HepG2 (cell line): ENCODE data around the gene DHRS4L2. TPM values are rescaled to one million over a fixed set of nuclear protein-coding genes. Genes with fewer than 3 reads are reported as not detected.

Source experiments
- BRF2 ChIP-seq: sonication (generic); formaldehyde crosslinking; IDR thresholded peaks from 2 replicates; pipeline ENCODE4 v1.8.1; 2022; ENCODE audit warnings: mild to moderate bottlenecking, missing genetic modification reagents
- CHCHD3 ChIP-seq: sonication (generic); formaldehyde crosslinking; IDR thresholded peaks from 2 replicates; pipeline ENCODE4 v1.8.0; 2022; ENCODE audit warnings: mild to moderate bottlenecking, missing genetic modification reagents, moderate library complexity
- DBP ChIP-seq: sonication (generic); formaldehyde crosslinking; IDR thresholded peaks from 2 replicates; pipeline ENCODE4 v1.4.0; 2020; ENCODE audit warnings: missing genetic modification reagents; ENCODE audit errors: not compliant biosample characterization
- ELF4 ChIP-seq: sonication (generic); formaldehyde crosslinking; IDR thresholded peaks from 2 replicates; pipeline ENCODE4 v1.5.0; 2020; ENCODE audit warnings: missing genetic modification reagents, mild to moderate bottlenecking, moderate library complexity, borderline replicate concordance
- FOXA3 ChIP-seq: IDR thresholded peaks from 2 replicates; pipeline ENCODE4 v1.6.1; 2016; ENCODE audit warnings: missing genetic modification reagents, missing compliant biosample characterization
- FOXJ3 ChIP-seq: sonication (generic); formaldehyde crosslinking; IDR thresholded peaks from 2 replicates; pipeline ENCODE4 v1.4.0; 2020; ENCODE audit warnings: missing genetic modification reagents, mild to moderate bottlenecking, borderline replicate concordance
- GTF3A ChIP-seq: sonication (generic); formaldehyde crosslinking; conservative IDR thresholded peaks from 2 replicates; pipeline ENCODE4 v1.4.0; 2020; ENCODE audit warnings: mild to moderate bottlenecking, missing genetic modification reagents
- NCOA5 ChIP-seq: sonication (generic); formaldehyde crosslinking; IDR thresholded peaks from 2 replicates; pipeline ENCODE4 v1.4.0; 2020; ENCODE audit warnings: missing genetic modification reagents
- POGZ ChIP-seq: sonication (generic); formaldehyde crosslinking; IDR thresholded peaks from 2 replicates; pipeline ENCODE4 v1.4.0; 2020; ENCODE audit warnings: mild to moderate bottlenecking, missing genetic modification reagents
- POLR2G ChIP-seq: fragments of 200-400 bp; formaldehyde crosslinking; IDR thresholded peaks from 2 replicates; pipeline ENCODE4 v1.6.1; 2018; ENCODE audit warnings: mild to moderate bottlenecking, low read depth, low read length, moderate library complexity
- REXO4 ChIP-seq: sonication (generic); formaldehyde crosslinking; IDR thresholded peaks from 2 replicates; pipeline ENCODE4 v1.8.0; 2022; ENCODE audit warnings: missing genetic modification reagents, mild to moderate bottlenecking, borderline replicate concordance
- SIN3A ChIP-seq: IDR thresholded peaks from 2 replicates; pipeline ENCODE4 v1.6.1; 2011; ENCODE audit warnings: low read depth, mild to moderate bottlenecking, control low read depth, low read length, borderline replicate concordance
- TBL1XR1 ChIP-seq: fragments of 150-350 bp; IDR thresholded peaks from 2 replicates; pipeline ENCODE4 v1.6.1; 2014; ENCODE audit warnings: borderline replicate concordance, low read length; ENCODE audit not compliant: partially characterized antibody
- TCF12 ChIP-seq, 2 experiments: fragments of 450-650 bp in 1 of 2; sonication (generic) in 1 of 2; formaldehyde crosslinking in 1 of 2; IDR thresholded peaks; 2 replicates each; pipeline versions ENCODE4 v1.6.1 to v1.8.0; 2017 to 2022; ENCODE audit warnings: antibody characterized with exemption in 1 of 2, mild to moderate bottlenecking in 1 of 2, missing genetic modification reagents in 1 of 2, moderate library complexity in 1 of 2
- WIZ ChIP-seq: sonication (generic); formaldehyde crosslinking; IDR thresholded peaks from 2 replicates; pipeline ENCODE4 v1.5.1; 2020; ENCODE audit warnings: mild to moderate bottlenecking, missing genetic modification reagents
- ZBTB4 ChIP-seq: sonication (generic); formaldehyde crosslinking; IDR thresholded peaks from 2 replicates; pipeline ENCODE4 v1.4.0; 2020; ENCODE audit warnings: missing genetic modification reagents, mild to moderate bottlenecking, borderline replicate concordance
- ZMYM3 ChIP-seq: sonication (generic); formaldehyde crosslinking; IDR thresholded peaks from 2 replicates; pipeline ENCODE4 v1.5.1; 2020; ENCODE audit warnings: mild to moderate bottlenecking, missing genetic modification reagents
- ZNF180 ChIP-seq: sonication (generic); formaldehyde crosslinking; IDR thresholded peaks from 2 replicates; pipeline ENCODE4 v1.4.0; 2020; ENCODE audit warnings: low read depth, missing genetic modification reagents, borderline replicate concordance
- ZNF296 ChIP-seq: sonication (generic); formaldehyde crosslinking; conservative IDR thresholded peaks from 2 replicates; pipeline ENCODE4 v1.5.0; 2020; ENCODE audit warnings: mild to moderate bottlenecking, missing genetic modification reagents
- ZNF331 ChIP-seq: sonication (generic); formaldehyde crosslinking; IDR thresholded peaks from 2 replicates; pipeline ENCODE4 v1.4.0; 2020; ENCODE audit warnings: missing genetic modification reagents
- ZNF451 ChIP-seq: sonication (generic); formaldehyde crosslinking; IDR thresholded peaks from 2 replicates; pipeline ENCODE4 v1.5.0; 2020; ENCODE audit warnings: mild to moderate bottlenecking, missing genetic modification reagents
- ZNF552 ChIP-seq: sonication (generic); formaldehyde crosslinking; IDR thresholded peaks from 2 replicates; pipeline ENCODE4 v1.9.0; 2022; ENCODE audit warnings: missing genetic modification reagents, mild to moderate bottlenecking, borderline replicate concordance
- ZNF572 ChIP-seq: sonication (generic); formaldehyde crosslinking; IDR thresholded peaks from 2 replicates; pipeline ENCODE4 v1.5.1; 2020; ENCODE audit warnings: mild to moderate bottlenecking, missing genetic modification reagents
- ZNF614 ChIP-seq: IDR thresholded peaks from 2 replicates; pipeline ENCODE4 v1.6.1; 2018; ENCODE audit warnings: missing biosample characterization, missing genetic modification reagents, inconsistent platforms, borderline replicate concordance
- ZNF629 ChIP-seq: sonication (generic); formaldehyde crosslinking; conservative IDR thresholded peaks from 2 replicates; pipeline ENCODE4 v1.5.0; 2020; ENCODE audit warnings: missing genetic modification reagents
- ZNF670 ChIP-seq: sonication (generic); formaldehyde crosslinking; IDR thresholded peaks from 2 replicates; pipeline ENCODE4 v1.8.0; 2022; ENCODE audit warnings: mild to moderate bottlenecking, missing genetic modification reagents, borderline replicate concordance
- ZNF7 ChIP-seq: IDR thresholded peaks from 2 replicates; pipeline ENCODE4 v1.6.1; 2016; ENCODE audit warnings: missing biosample characterization, missing genetic modification reagents
- polyA plus RNA-seq, 8 experiments: library from polyadenylated mRNA; depleted of rRNA in 3 of 8; stranded (reverse) in 7 of 8; unstranded in 1 of 8; fragments of >200 nt; fragmentation: Illumina TruSeq in 4 of 8; extraction: Trizol in 4 of 8; gene quantifications; 2 replicates each; pipeline versions ENCODE4 v1.2.1 to v1.2.3, GENCODE V29; 2011 to 2016; ENCODE audit warnings: low read depth in 4 of 8, missing spikeins in 1 of 8, mixed read lengths in 1 of 8; ENCODE audit not compliant: insufficient read depth in 1 of 8
- total RNA-seq, 5 experiments: library from RNA; depleted of rRNA; stranded (reverse); fragments of >200 nt; fragmentation: Illumina TruSeq; extraction: Trizol; gene quantifications; 2 replicates each; pipeline ENCODE4 v1.2.3, GENCODE V29; 2016; ENCODE audit warnings: low read depth in 1 of 5

DHRS4L2 gene
- total and polyA plus RNA-seq, 2 of the 13 experiments (the other 11 are each of a cell fraction or from before 2014, with no cell fraction given): 24.7 to 38.2 TPM

GRCh38 chr14:24032727-24033418 is 44.1 kb downstream of the DHRS4L2 start (continued):
- TF ChIP-seq DBP (CRISPR knock-in tag) (no peak), ZNF552 (CRISPR knock-in tag) (no peak), ZBTB4 (CRISPR knock-in tag) (no peak), TCF12 (IDR thresholded peaks at IDR 0.05) (no peak), TCF12 (CRISPR knock-in tag; IDR thresholded peaks at IDR 0.05) (no peak), ZNF670 (CRISPR knock-in tag) (no peak), ZNF629 (CRISPR knock-in tag) (no peak), ZNF7 (CRISPR knock-in tag) (no peak), NCOA5 (CRISPR knock-in tag) (no peak), REXO4 (CRISPR knock-in tag) (no peak), WIZ (CRISPR knock-in tag) (no peak), TBL1XR1 (no peak), ZNF296 (CRISPR knock-in tag) (no peak), ELF4 (CRISPR knock-in tag) (no peak), ZMYM3 (CRISPR knock-in tag) (peak; percentile 85), ZNF451 (CRISPR knock-in tag) (no peak), FOXJ3 (no peak), BRF2 (no peak), ZNF331 (CRISPR knock-in tag) (peak; percentile 84), FOXA3 (CRISPR knock-in tag) (peak; percentile 84), ZNF572 (CRISPR knock-in tag) (no peak), ZNF180 (CRISPR knock-in tag) (no peak), POGZ (CRISPR knock-in tag) (no peak), CHCHD3 (CRISPR knock-in tag) (no peak), SIN3A (0 out of 2 replicates have a peak, but pooled peaks have one; percentile 24), GTF3A (CRISPR knock-in tag) (no peak), ZNF614 (CRISPR knock-in tag) (no peak), POLR2G (no peak)
